PFSK-1 (cell line): Measurements from ENCODE around the gene PBX2.

Experiments used
- FOXP2 ChIP-seq: optimal IDR thresholded peaks from 2 replicates; pipeline ENCODE3; 2011; ENCODE audit warnings: borderline replicate concordance, control low read depth, inconsistent platforms; ENCODE audit not compliant: insufficient read depth; ENCODE audit errors: extremely low read length, extremely low read depth
- POLR2AphosphoS5 ChIP-seq: IDR thresholded peaks from 2 replicates; pipeline ENCODE4 v1.6.1; 2012; ENCODE audit warnings: low read depth, mild to moderate bottlenecking, control low read depth, low read length, moderate library complexity
- REST ChIP-seq, 2 experiments: IDR thresholded peaks; 2 replicates each; pipeline versions ENCODE4 v1.6.1 to v1.8.0; 2011 to 2012; ENCODE audit warnings: low read depth in 2 of 2, low read length in 2 of 2, control low read depth in 1 of 2, inconsistent platforms in 1 of 2, mild to moderate bottlenecking in 1 of 2, moderate library complexity in 1 of 2; ENCODE audit not compliant: insufficient read depth in 1 of 2
- SIN3A ChIP-seq: IDR thresholded peaks from 2 replicates; pipeline ENCODE4 v1.6.1; 2012; ENCODE audit warnings: mild to moderate bottlenecking, low read length, moderate library complexity, borderline replicate concordance; ENCODE audit not compliant: insufficient read depth
- TAF1 ChIP-seq: IDR thresholded peaks from 2 replicates; pipeline ENCODE4 v1.6.1; 2012; ENCODE audit warnings: low read length, control low read depth, borderline replicate concordance; ENCODE audit not compliant: insufficient read depth

Gene PBX2

GRCh38 chr6:32187009-32187709 lies 2.8 kb downstream of the PBX2 start:
- no peak for TF ChIP-seq SIN3A
- TF ChIP-seq REST (IDR thresholded peaks at IDR 0.05; ENCODE audit: insufficient read depth in 1 of 2, low read depth in 2 of 2, low read length in 2 of 2), result no peak
- no peak for TF ChIP-seq TAF1
- TF ChIP-seq POLR2AphosphoS5, result no peak
- TF ChIP-seq FOXP2, result no peak

GRCh38 chr6:32184084-32184640 lies 5.8 kb downstream of the PBX2 start, which contains the start of gene AGER:
AGER (minus strand) TSS chr6:32184253; CDS start chr6:32184222, 31 bp downstream.
- TF ChIP-seq REST (IDR thresholded peaks at IDR 0.05; ENCODE audit: insufficient read depth in 1 of 2, low read depth in 2 of 2, low read length in 2 of 2), result no peak
- TF ChIP-seq FOXP2, result no peak
- peak; percentile 48 for TF ChIP-seq POLR2AphosphoS5
- TF ChIP-seq TAF1, result no peak
- no peak for TF ChIP-seq SIN3A

GRCh38 chr6:32183483-32184083 lies 6.4 kb downstream of the PBX2 start:
- no peak for TF ChIP-seq SIN3A

- TF ChIP-seq REST (IDR thresholded peaks at IDR 0.05; ENCODE audit: insufficient read depth in 1 of 2, low read depth in 2 of 2, low read length in 2 of 2) (no peak), TAF1 (no peak), SIN3A (no peak), POLR2AphosphoS5 (no peak), FOXP2 (no peak)
Measured at GRCh38 chr6:32183030-32183429, 7.0 kb downstream of the PBX2 start.

GRCh38 chr6:32182555-32182981 lies 7.4 kb downstream of the PBX2 start:
- no peak for TF ChIP-seq REST (IDR thresholded peaks at IDR 0.05; ENCODE audit: insufficient read depth in 1 of 2, low read depth in 2 of 2, low read length in 2 of 2)
- TF ChIP-seq SIN3A, result no peak
- no peak for TF ChIP-seq POLR2AphosphoS5
- TF ChIP-seq FOXP2, result no peak
- TF ChIP-seq TAF1, result no peak
